ENCODE results near the gene FAM216A. TPM values are rescaled to one million over a fixed set of nuclear protein-coding genes. Genes with fewer than 3 reads are reported as not detected.

Gene FAM216A
- polyA plus RNA-seq, 1 donor from 2014 or later, result 77.4 TPM

GRCh38 chr12:110530511-110530910 lies 61.9 kb downstream of the FAM216A start:
- Histone ChIP-seq H3K36me3 (ENCODE audit: insufficient read depth, low read length) (no peaks in the 10 kb centered on the region), H3K9me3 (ENCODE audit: low read length) (no peaks in the 10 kb centered on the region), H3K4me2 (ENCODE audit: low read length) (no peak overlapping the region), H2AFZ (ENCODE audit: low read depth, low read length) (no peak overlapping the region), H4K20me1 (ENCODE audit: insufficient read depth) (no peaks in the 10 kb centered on the region), H3K4me3 (ENCODE audit: low read length) (no peak overlapping the region), H3K27me3 (ENCODE audit: insufficient read depth, low read depth, low read length) (no peaks in the 10 kb centered on the region), H3K9me2 (ENCODE audit: insufficient read depth, low read length) (no peaks in the 10 kb centered on the region), H3K79me2 (replicated peaks; ENCODE audit: insufficient read depth, low read length) (no peaks in the 10 kb centered on the region), H3F3A (ENCODE audit: insufficient read depth, low read length, poor library complexity, severe bottlenecking) (no peaks in the 10 kb centered on the region), H3K9ac (ENCODE audit: low read length) (no peak overlapping the region), H3K27ac (ENCODE audit: low read length) (no peak overlapping the region)
- TF ChIP-seq, protein P1, sequence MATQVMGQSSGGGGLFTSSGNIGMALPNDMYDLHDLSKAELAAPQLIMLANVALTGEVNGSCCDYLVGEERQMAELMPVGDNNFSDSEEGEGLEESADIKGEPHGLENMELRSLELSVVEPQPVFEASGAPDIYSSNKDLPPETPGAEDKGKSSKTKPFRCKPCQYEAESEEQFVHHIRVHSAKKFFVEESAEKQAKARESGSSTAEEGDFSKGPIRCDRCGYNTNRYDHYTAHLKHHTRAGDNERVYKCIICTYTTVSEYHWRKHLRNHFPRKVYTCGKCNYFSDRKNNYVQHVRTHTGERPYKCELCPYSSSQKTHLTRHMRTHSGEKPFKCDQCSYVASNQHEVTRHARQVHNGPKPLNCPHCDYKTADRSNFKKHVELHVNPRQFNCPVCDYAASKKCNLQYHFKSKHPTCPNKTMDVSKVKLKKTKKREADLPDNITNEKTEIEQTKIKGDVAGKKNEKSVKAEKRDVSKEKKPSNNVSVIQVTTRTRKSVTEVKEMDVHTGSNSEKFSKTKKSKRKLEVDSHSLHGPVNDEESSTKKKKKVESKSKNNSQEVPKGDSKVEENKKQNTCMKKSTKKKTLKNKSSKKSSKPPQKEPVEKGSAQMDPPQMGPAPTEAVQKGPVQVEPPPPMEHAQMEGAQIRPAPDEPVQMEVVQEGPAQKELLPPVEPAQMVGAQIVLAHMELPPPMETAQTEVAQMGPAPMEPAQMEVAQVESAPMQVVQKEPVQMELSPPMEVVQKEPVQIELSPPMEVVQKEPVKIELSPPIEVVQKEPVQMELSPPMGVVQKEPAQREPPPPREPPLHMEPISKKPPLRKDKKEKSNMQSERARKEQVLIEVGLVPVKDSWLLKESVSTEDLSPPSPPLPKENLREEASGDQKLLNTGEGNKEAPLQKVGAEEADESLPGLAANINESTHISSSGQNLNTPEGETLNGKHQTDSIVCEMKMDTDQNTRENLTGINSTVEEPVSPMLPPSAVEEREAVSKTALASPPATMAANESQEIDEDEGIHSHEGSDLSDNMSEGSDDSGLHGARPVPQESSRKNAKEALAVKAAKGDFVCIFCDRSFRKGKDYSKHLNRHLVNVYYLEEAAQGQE (IDR thresholded peaks at IDR 0.05; ENCODE audit: borderline replicate concordance), result no peak
- TF ChIP-seq SMC3 (conservative IDR thresholded peaks at IDR 0.05; ENCODE audit: poor library complexity) (no peak), MXI1 (conservative IDR thresholded peaks at IDR 0.05; ENCODE audit: poor library complexity, severe bottlenecking) (no peak), EP300 (conservative IDR thresholded peaks at IDR 0.05; ENCODE audit: poor library complexity, severe bottlenecking) (no peak), POLR2AphosphoS5 (IDR thresholded peaks at IDR 0.05) (no peak), TAF1 (IDR thresholded peaks at IDR 0.05; ENCODE audit: low read depth) (no peak), EZH2 (IDR thresholded peaks at IDR 0.05; ENCODE audit: borderline replicate concordance, insufficient read depth, low read length, poor library complexity, severe bottlenecking) (no peak), RAD21 (conservative IDR thresholded peaks at IDR 0.05) (no peak)
- TF ChIP-seq, protein P2, sequence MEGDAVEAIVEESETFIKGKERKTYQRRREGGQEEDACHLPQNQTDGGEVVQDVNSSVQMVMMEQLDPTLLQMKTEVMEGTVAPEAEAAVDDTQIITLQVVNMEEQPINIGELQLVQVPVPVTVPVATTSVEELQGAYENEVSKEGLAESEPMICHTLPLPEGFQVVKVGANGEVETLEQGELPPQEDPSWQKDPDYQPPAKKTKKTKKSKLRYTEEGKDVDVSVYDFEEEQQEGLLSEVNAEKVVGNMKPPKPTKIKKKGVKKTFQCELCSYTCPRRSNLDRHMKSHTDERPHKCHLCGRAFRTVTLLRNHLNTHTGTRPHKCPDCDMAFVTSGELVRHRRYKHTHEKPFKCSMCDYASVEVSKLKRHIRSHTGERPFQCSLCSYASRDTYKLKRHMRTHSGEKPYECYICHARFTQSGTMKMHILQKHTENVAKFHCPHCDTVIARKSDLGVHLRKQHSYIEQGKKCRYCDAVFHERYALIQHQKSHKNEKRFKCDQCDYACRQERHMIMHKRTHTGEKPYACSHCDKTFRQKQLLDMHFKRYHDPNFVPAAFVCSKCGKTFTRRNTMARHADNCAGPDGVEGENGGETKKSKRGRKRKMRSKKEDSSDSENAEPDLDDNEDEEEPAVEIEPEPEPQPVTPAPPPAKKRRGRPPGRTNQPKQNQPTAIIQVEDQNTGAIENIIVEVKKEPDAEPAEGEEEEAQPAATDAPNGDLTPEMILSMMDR (IDR thresholded peaks at IDR 0.05; ENCODE audit: poor library complexity, severe bottlenecking), result no peak

GRCh38 chr12:110531741-110532333 lies 63.2 kb downstream of the FAM216A start:
- H3F3A ChIP-seq (ENCODE audit: insufficient read depth, low read length, poor library complexity, severe bottlenecking), result no peaks in the 10 kb centered on the region
- H3K9me3 ChIP-seq (ENCODE audit: low read length), result no peaks in the 10 kb centered on the region
- H4K20me1 ChIP-seq (ENCODE audit: insufficient read depth), result no peaks in the 10 kb centered on the region
- no peaks in the 10 kb centered on the region for H3K27me3 ChIP-seq (ENCODE audit: insufficient read depth, low read depth, low read length)
- H2AFZ ChIP-seq (ENCODE audit: low read depth, low read length), result no peak overlapping the region
- H3K4me3 ChIP-seq (ENCODE audit: low read length), result no peak overlapping the region
- no peak overlapping the region for H3K4me2 ChIP-seq (ENCODE audit: low read length)
- TF ChIP-seq MXI1 (conservative IDR thresholded peaks at IDR 0.05; ENCODE audit: poor library complexity, severe bottlenecking) (no peak), POLR2AphosphoS5 (IDR thresholded peaks at IDR 0.05) (no peak), TAF1 (IDR thresholded peaks at IDR 0.05; ENCODE audit: low read depth) (no peak), EP300 (conservative IDR thresholded peaks at IDR 0.05; ENCODE audit: poor library complexity, severe bottlenecking) (no peak), SMC3 (conservative IDR thresholded peaks at IDR 0.05; ENCODE audit: poor library complexity) (no peak), EZH2 (IDR thresholded peaks at IDR 0.05; ENCODE audit: borderline replicate concordance, insufficient read depth, low read length, poor library complexity, severe bottlenecking) (no peak), RAD21 (conservative IDR thresholded peaks at IDR 0.05) (no peak)
- TF ChIP-seq, protein P2 (IDR thresholded peaks at IDR 0.05; ENCODE audit: poor library complexity, severe bottlenecking), result no peak
- TF ChIP-seq, protein P1 (IDR thresholded peaks at IDR 0.05; ENCODE audit: borderline replicate concordance), result no peak
- H3K79me2 ChIP-seq (replicated peaks; ENCODE audit: insufficient read depth, low read length), result no peaks in the 10 kb centered on the region
- H3K9ac ChIP-seq (ENCODE audit: low read length), result no peak overlapping the region
- no peaks in the 10 kb centered on the region for H3K36me3 ChIP-seq (ENCODE audit: insufficient read depth, low read length)
- no peaks in the 10 kb centered on the region for H3K9me2 ChIP-seq (ENCODE audit: insufficient read depth, low read length)
- H3K27ac ChIP-seq (ENCODE audit: low read length), result no peak overlapping the region

All from neural cell (in vitro differentiated cells).